ENCODE data around the gene EFEMP2.

- TF ChIP-seq CTCF (conservative IDR thresholded peaks at IDR 0.05; ENCODE audit: low read depth, low read length), result no peak
- TF ChIP-seq EZH2 (IDR thresholded peaks at IDR 0.05; ENCODE audit: borderline replicate concordance, low read depth, low read length, poor library complexity, severe bottlenecking), result no peak
Measured at GRCh38 chr11:65861165-65861505, 11.5 kb downstream of the EFEMP2 start.

Measured in A673 (cell line).